Astrocyte (in vitro differentiated cells and primary cell): ENCODE measurements around the gene ANKRD11. TPM values are rescaled to one million over a fixed set of nuclear protein-coding genes. Genes with fewer than 3 reads are reported as not detected.

Experiments
- DNase-seq: peaks from one replicate; pipeline ENCODE4 v3.0.0-alpha.2; 2010; ENCODE audit warnings: low read depth
- FAIRE-seq: peaks from 2 replicates; lab custom pipeline; 2011; peaks lifted over from hg19 to GRCh38; lab: Jason Lieb, UNC
- H2AFZ ChIP-seq: 2 replicates; pipeline ENCODE4 v1.6.0; 2012; ENCODE audit warnings: low read depth, low read length, inconsistent platforms
- H3K27ac ChIP-seq: 2 replicates; pipeline ENCODE4 v1.5.1; 2011; ENCODE audit warnings: low read depth, low read length, inconsistent platforms
- H3K27me3 ChIP-seq: 2 replicates; pipeline ENCODE4 v1.6.0; 2011; ENCODE audit warnings: low read length, inconsistent platforms; ENCODE audit not compliant: insufficient read depth
- H3K36me3 ChIP-seq: 2 replicates; pipeline ENCODE4 v1.5.1; 2011; ENCODE audit warnings: low read length, inconsistent platforms; ENCODE audit not compliant: insufficient read depth
- H3K4me1 ChIP-seq: 2 replicates; pipeline ENCODE4 v1.5.1; 2011; ENCODE audit warnings: low read length, inconsistent platforms; ENCODE audit not compliant: insufficient read depth
- H3K4me2 ChIP-seq: 2 replicates; pipeline ENCODE4 v1.6.0; 2012; ENCODE audit warnings: low read length, inconsistent platforms
- H3K4me3 ChIP-seq: 2 replicates; pipeline ENCODE4 v1.5.1; 2011; ENCODE audit warnings: low read depth, mild to moderate bottlenecking, low read length, inconsistent platforms; ENCODE audit not compliant: insufficient read depth
- H3K79me2 ChIP-seq: 2 replicates; pipeline ENCODE4 v1.6.0; 2012; ENCODE audit warnings: mild to moderate bottlenecking, low read length, inconsistent platforms; ENCODE audit not compliant: insufficient read depth
- H3K9ac ChIP-seq: 2 replicates; pipeline ENCODE4 v1.6.0; 2012; ENCODE audit warnings: mild to moderate bottlenecking, low read length, inconsistent platforms
- H3K9me3 ChIP-seq: 2 replicates; pipeline ENCODE4 v1.5.1; 2012; ENCODE audit warnings: low read depth, mild to moderate bottlenecking, low read length, inconsistent platforms; ENCODE audit not compliant: insufficient read depth
- H4K20me1 ChIP-seq: 2 replicates; pipeline ENCODE4 v1.6.0; 2012; ENCODE audit warnings: low read length, inconsistent platforms; ENCODE audit not compliant: insufficient read depth
- H3K27ac Mint-ChIP-seq: one replicate; pipeline ENCODE4 v1.8.0; 2021; ENCODE audit warnings: mild to moderate bottlenecking, mixed read lengths; ENCODE audit not compliant: unreplicated experiment
- H3K27me3 Mint-ChIP-seq: one replicate; pipeline ENCODE4 v1.8.0; 2021; ENCODE audit warnings: low read depth, mixed read lengths; ENCODE audit not compliant: unreplicated experiment
- H3K36me3 Mint-ChIP-seq: one replicate; pipeline ENCODE4 v1.8.0; 2021; ENCODE audit warnings: low read depth, mixed read lengths; ENCODE audit not compliant: unreplicated experiment
- H3K4me1 Mint-ChIP-seq: one replicate; pipeline ENCODE4 v1.8.0; 2021; ENCODE audit warnings: low read depth, mixed read lengths; ENCODE audit not compliant: unreplicated experiment
- H3K4me3 Mint-ChIP-seq: one replicate; pipeline ENCODE4 v1.8.0; 2021; ENCODE audit warnings: mild to moderate bottlenecking, moderate library complexity, mixed read lengths; ENCODE audit not compliant: unreplicated experiment
- H3K9me3 Mint-ChIP-seq: one replicate; pipeline ENCODE4 v1.8.0; 2021; ENCODE audit warnings: mild to moderate bottlenecking, mixed read lengths; ENCODE audit not compliant: unreplicated experiment
- EZH2 ChIP-seq: IDR thresholded peaks from 2 replicates; pipeline ENCODE4 v1.6.1; 2012; ENCODE audit warnings: mild to moderate bottlenecking, low read length, inconsistent platforms; ENCODE audit not compliant: insufficient read depth
- total RNA-seq: library from RNA; stranded (reverse); gene quantifications from 2 replicates; pipeline ENCODE4 v1.2.1, GENCODE V29; 2021
- TF ChIP-seq, protein P1 (sequence below): IDR thresholded peaks from 2 replicates; pipeline ENCODE4 v1.5.1; 2011; ENCODE audit warnings: low read depth, mild to moderate bottlenecking, inconsistent platforms, low read length, moderate library complexity; ENCODE audit not compliant: insufficient read depth

The ANKRD11 gene
- total RNA-seq, 1 donor from 2014 or later: 213 TPM

DNA sequence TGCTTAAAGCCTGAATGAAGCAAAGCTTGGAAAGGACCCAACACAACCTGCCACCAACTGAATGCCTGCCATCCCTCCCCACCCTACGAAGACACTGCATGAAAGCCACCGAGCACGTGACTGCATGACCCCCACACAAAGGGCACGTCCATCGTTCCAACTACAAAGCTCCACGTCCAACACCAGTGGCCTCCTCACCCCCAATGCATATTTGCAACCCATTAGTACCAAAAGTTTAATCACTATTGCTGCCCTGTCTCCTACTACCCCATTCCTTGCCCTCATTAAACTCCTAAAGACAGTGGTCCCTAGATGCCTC lies 43.4 kb downstream of the ANKRD11 start:
- peaks cover 2% of the 10 kb centered on the region for H3K9me3 Mint-ChIP-seq
- no peak overlapping the region for H3K27ac ChIP-seq

DNA sequence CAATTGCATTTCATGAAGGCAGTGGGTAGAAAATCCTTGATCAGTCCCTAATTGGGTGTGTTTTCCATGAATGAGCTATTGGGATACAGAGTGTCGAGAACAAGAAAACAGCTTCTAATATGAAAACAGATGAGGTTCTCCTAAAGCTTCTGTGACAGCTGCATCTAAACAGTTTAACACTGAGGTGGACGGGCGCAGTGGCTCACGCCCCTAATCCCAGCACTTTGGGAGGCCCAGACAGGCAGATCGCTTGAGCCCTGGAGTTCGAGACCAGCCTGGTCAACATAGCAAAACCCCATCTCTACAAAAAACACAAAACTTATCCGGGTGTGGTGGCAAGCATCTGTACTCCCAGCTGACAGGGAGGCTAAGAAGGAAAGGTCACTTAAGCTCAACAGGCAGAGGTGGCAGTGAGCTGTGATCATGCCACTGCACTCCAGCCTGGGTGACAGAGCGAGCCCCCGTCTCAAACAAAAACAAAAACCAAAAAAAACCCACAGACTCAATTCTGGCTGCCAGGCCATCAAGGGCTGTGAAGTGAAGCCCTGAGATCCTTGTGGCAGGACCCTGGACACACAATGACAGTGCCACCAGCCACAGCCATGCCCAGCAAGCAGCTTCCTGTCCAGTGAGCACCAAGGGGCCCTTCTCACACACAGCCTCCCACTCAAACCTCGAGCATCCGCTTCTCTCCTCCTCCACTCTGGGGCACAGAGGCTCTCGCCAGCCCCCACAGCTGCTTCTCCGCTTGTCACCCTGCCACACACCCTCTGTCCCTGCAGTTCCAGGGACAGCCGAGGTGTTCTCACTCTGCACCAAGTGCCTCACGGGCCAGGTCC lies 44.0 kb downstream of the ANKRD11 start:
- Histone ChIP-seq H2AFZ (no peak overlapping the region), H3K4me3 (no peak overlapping the region), H3K9me3 (no peaks in the 10 kb centered on the region), H3K79me2 (peaks cover 100% of the 10 kb centered on the region), H4K20me1 (peaks cover 97% of the 10 kb centered on the region), H3K4me1 (peaks cover 37% of the 10 kb centered on the region), H3K27me3 (no peaks in the 10 kb centered on the region), H3K4me2 (peak overlapping the region; percentile 23), H3K27ac (no peak overlapping the region), H3K9ac (no peak overlapping the region), H3K36me3 (no peaks in the 10 kb centered on the region)
- Mint-ChIP-seq H3K36me3 (peaks cover 4% of the 10 kb centered on the region), H3K27ac (no peak overlapping the region), H3K27me3 (no peaks in the 10 kb centered on the region), H3K9me3 (peaks cover 2% of the 10 kb centered on the region), H3K4me1 (peaks cover 74% of the 10 kb centered on the region), H3K4me3 (no peak overlapping the region)
- FAIRE-seq (no peak), DNase-seq (no peak)
- TF ChIP-seq, protein P1, sequence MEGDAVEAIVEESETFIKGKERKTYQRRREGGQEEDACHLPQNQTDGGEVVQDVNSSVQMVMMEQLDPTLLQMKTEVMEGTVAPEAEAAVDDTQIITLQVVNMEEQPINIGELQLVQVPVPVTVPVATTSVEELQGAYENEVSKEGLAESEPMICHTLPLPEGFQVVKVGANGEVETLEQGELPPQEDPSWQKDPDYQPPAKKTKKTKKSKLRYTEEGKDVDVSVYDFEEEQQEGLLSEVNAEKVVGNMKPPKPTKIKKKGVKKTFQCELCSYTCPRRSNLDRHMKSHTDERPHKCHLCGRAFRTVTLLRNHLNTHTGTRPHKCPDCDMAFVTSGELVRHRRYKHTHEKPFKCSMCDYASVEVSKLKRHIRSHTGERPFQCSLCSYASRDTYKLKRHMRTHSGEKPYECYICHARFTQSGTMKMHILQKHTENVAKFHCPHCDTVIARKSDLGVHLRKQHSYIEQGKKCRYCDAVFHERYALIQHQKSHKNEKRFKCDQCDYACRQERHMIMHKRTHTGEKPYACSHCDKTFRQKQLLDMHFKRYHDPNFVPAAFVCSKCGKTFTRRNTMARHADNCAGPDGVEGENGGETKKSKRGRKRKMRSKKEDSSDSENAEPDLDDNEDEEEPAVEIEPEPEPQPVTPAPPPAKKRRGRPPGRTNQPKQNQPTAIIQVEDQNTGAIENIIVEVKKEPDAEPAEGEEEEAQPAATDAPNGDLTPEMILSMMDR: no peak
- TF ChIP-seq EZH2: no peak

More for the DNA sequence above, 43.4 kb downstream of the ANKRD11 start:
- Histone ChIP-seq H4K20me1 (peaks cover 99% of the 10 kb centered on the region), H3K4me2 (peak overlapping the region; percentile 23), H2AFZ (no peak overlapping the region), H3K9ac (no peak overlapping the region), H3K4me1 (peaks cover 35% of the 10 kb centered on the region), H3K27me3 (no peaks in the 10 kb centered on the region), H3K4me3 (no peak overlapping the region), H3K9me3 (no peaks in the 10 kb centered on the region), H3K79me2 (peaks cover 100% of the 10 kb centered on the region), H3K36me3 (no peaks in the 10 kb centered on the region)
- H3K4me3 Mint-ChIP-seq: peak overlapping the region; percentile 73
- H3K27ac Mint-ChIP-seq: peak overlapping the region; percentile 23
- no peak for FAIRE-seq
- H3K27me3 Mint-ChIP-seq: no peaks in the 10 kb centered on the region
- peaks cover 4% of the 10 kb centered on the region for H3K36me3 Mint-ChIP-seq
- TF ChIP-seq, protein P1: no peak
- no peak for TF ChIP-seq EZH2
- peaks cover 71% of the 10 kb centered on the region for H3K4me1 Mint-ChIP-seq
- DNase-seq: no peak

DNA sequence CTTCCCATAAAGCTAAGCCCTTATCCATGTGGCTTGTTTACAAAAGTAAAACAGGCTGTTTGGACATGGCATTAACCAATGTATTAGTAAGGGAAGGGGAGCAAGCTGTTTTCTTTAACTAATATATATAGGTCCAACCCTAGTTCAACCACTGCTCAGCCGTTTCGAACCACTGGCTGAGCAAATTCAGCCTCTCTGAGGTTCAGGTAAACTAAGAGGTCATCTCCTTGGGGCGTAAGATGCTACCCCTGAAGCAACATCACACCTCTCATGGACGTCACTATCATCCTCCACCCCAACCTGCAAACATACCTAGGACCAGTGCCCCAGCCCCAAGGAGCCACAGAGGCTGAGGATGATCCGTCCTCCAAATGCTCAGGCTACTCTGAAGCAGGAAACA lies 45.2 kb downstream of the ANKRD11 start:
- H3K27ac Mint-ChIP-seq: no peak overlapping the region
- H4K20me1 ChIP-seq: peaks cover 97% of the 10 kb centered on the region
- TF ChIP-seq EZH2: no peak
- TF ChIP-seq, protein P1: no peak
- H3K27ac ChIP-seq: no peak overlapping the region
- H3K27me3 Mint-ChIP-seq: no peaks in the 10 kb centered on the region
- no peak overlapping the region for H2AFZ ChIP-seq
- peaks cover 4% of the 10 kb centered on the region for H3K36me3 Mint-ChIP-seq
- FAIRE-seq: no peak
- no peak overlapping the region for H3K9ac ChIP-seq
- H3K9me3 Mint-ChIP-seq: peaks cover 2% of the 10 kb centered on the region
- H3K4me2 ChIP-seq: no peak overlapping the region
- no peak for DNase-seq
- peaks cover 78% of the 10 kb centered on the region for H3K4me1 Mint-ChIP-seq
- H3K4me3 ChIP-seq: no peak overlapping the region
- no peaks in the 10 kb centered on the region for H3K9me3 ChIP-seq
- no peaks in the 10 kb centered on the region for H3K27me3 ChIP-seq
- peaks cover 100% of the 10 kb centered on the region for H3K79me2 ChIP-seq
- H3K36me3 ChIP-seq: no peaks in the 10 kb centered on the region
- peaks cover 37% of the 10 kb centered on the region for H3K4me1 ChIP-seq
- H3K4me3 Mint-ChIP-seq: no peak overlapping the region
